Measurements from ENCODE around the gene ABCA7. TPM values are rescaled to one million over a fixed set of nuclear protein-coding genes. Genes with fewer than 3 reads are reported as not detected.

Gene ABCA7
- total and polyA plus RNA-seq, 2 experiments from 2014 or later, result 17.8 to 26.8 TPM

GRCh38 chr19:1012334-1012733, 27.6 kb upstream of the ABCA7 start:
- Histone ChIP-seq H4K20me1 (ENCODE audit: insufficient read depth, poor library complexity, severe bottlenecking) (peaks cover 32% of the 10 kb centered on the region), H3K4me1 (ENCODE audit: insufficient read depth) (peaks cover 17% of the 10 kb centered on the region), H3K4me3 (no peak overlapping the region), H3K27me3 (no peaks in the 10 kb centered on the region), H3K9me3 (ENCODE audit: low read depth) (no peaks in the 10 kb centered on the region), H3K4me2 (no peak overlapping the region), H3K36me3 (replicated peaks; ENCODE audit: insufficient read depth, low read depth) (no peaks in the 10 kb centered on the region), H2AFZ (no peak overlapping the region), H3K79me2 (peaks cover 40% of the 10 kb centered on the region), H3K9me2 (replicated peaks; ENCODE audit: insufficient read depth) (no peaks in the 10 kb centered on the region), H3K27ac (no peak overlapping the region)
- WGBS (ENCODE audit: low lambda C conversion rate, missing lambda C conversion rate), result 98% methylated on average over 16 of the region's 18 CpGs
- TF ChIP-seq CTCF (IDR thresholded peaks at IDR 0.05; ENCODE audit: poor library complexity) (no peak), EZH2 (IDR thresholded peaks at IDR 0.05; ENCODE audit: borderline replicate concordance) (no peak), EZH2phosphoT487 (IDR thresholded peaks at IDR 0.05; ENCODE audit: low read depth, severe bottlenecking, unreplicated experiment) (no peak)
- DNase-seq (ENCODE audit: low spot score), result no peak

- Histone ChIP-seq H3K9me3 (ENCODE audit: low read depth) (no peaks in the 10 kb centered on the region), H3K4me2 (no peak overlapping the region), H3K27me3 (no peaks in the 10 kb centered on the region), H3K4me1 (ENCODE audit: insufficient read depth) (peaks cover 25% of the 10 kb centered on the region), H4K20me1 (ENCODE audit: insufficient read depth, poor library complexity, severe bottlenecking) (peaks cover 41% of the 10 kb centered on the region), H3K27ac (no peak overlapping the region), H2AFZ (no peak overlapping the region), H3K36me3 (replicated peaks; ENCODE audit: insufficient read depth, low read depth) (no peaks in the 10 kb centered on the region), H3K9me2 (replicated peaks; ENCODE audit: insufficient read depth) (no peaks in the 10 kb centered on the region), H3K79me2 (peaks cover 49% of the 10 kb centered on the region), H3K4me3 (no peak overlapping the region)
- no peak for DNase-seq (ENCODE audit: low spot score)
- WGBS (ENCODE audit: low lambda C conversion rate, missing lambda C conversion rate), result 90% methylated on average over 8 of the region's 10 CpGs
- TF ChIP-seq CTCF (IDR thresholded peaks at IDR 0.05; ENCODE audit: poor library complexity) (no peak), EZH2phosphoT487 (IDR thresholded peaks at IDR 0.05; ENCODE audit: low read depth, severe bottlenecking, unreplicated experiment) (no peak), EZH2 (IDR thresholded peaks at IDR 0.05; ENCODE audit: borderline replicate concordance) (no peak)
Measured at GRCh38 chr19:1013218-1013617, 26.7 kb upstream of the ABCA7 start.

GRCh38 chr19:1014161-1015060, 25.5 kb upstream of the ABCA7 start:
- TF ChIP-seq CTCF (IDR thresholded peaks at IDR 0.05; ENCODE audit: poor library complexity) (no peak), EZH2phosphoT487 (IDR thresholded peaks at IDR 0.05; ENCODE audit: low read depth, severe bottlenecking, unreplicated experiment) (no peak), EZH2 (IDR thresholded peaks at IDR 0.05; ENCODE audit: borderline replicate concordance) (no peak)
- DNase-seq (ENCODE audit: low spot score), result no peak
- no peak overlapping the region for H3K27ac ChIP-seq
- H3K4me2 ChIP-seq, result no peak overlapping the region
- H3K4me1 ChIP-seq (ENCODE audit: insufficient read depth), result peaks cover 37% of the 10 kb centered on the region
- no peaks in the 10 kb centered on the region for H3K27me3 ChIP-seq
- H3K9me3 ChIP-seq (ENCODE audit: low read depth), result no peaks in the 10 kb centered on the region
- 97% methylated on average over 39 of the region's 49 CpGs for WGBS (ENCODE audit: low lambda C conversion rate, missing lambda C conversion rate)
- H3K4me3 ChIP-seq, result no peak overlapping the region
- H2AFZ ChIP-seq, result no peak overlapping the region
- H3K36me3 ChIP-seq (replicated peaks; ENCODE audit: insufficient read depth, low read depth), result no peaks in the 10 kb centered on the region
- H3K9me2 ChIP-seq (replicated peaks; ENCODE audit: insufficient read depth), result no peaks in the 10 kb centered on the region
- peaks cover 61% of the 10 kb centered on the region for H3K79me2 ChIP-seq
- H4K20me1 ChIP-seq (ENCODE audit: insufficient read depth, poor library complexity, severe bottlenecking), result peaks cover 53% of the 10 kb centered on the region

Data from hepatocyte (in vitro differentiated cells).